Liver (tissue), 9 donors: Measurements from ENCODE around the gene ALKBH5. TPM values are rescaled to one million over a fixed set of nuclear protein-coding genes. Genes with fewer than 3 reads are reported as not detected.

Source experiments
- DNase-seq: peaks from one replicate; pipeline ENCODE4 v3.0.0-alpha.2; 2017; ENCODE audit warnings: low spot score
- H3K27ac ChIP-seq, 2 donors: one replicate each; pipeline ENCODE4 v1.7.0; 2013; ENCODE audit warnings: inconsistent platforms in 2 of 2, low read length in 2 of 2, control low read depth in 1 of 2, low read depth in 1 of 2, mild to moderate bottlenecking in 1 of 2
- H3K27me3 ChIP-seq, 4 donors: one replicate each; pipeline versions ENCODE4 v1.6.1 to v1.7.0; 2013; ENCODE audit warnings: low read length in 3 of 4, inconsistent platforms in 1 of 4, mild to moderate bottlenecking in 1 of 4, moderate library complexity in 1 of 4; ENCODE audit not compliant: control insufficient read depth in 4 of 4, insufficient read depth in 4 of 4
- H3K36me3 ChIP-seq, 4 donors: one replicate each; pipeline versions ENCODE4 v1.6.1 to v1.7.0; 2013; ENCODE audit warnings: low read length in 3 of 4, mild to moderate bottlenecking in 3 of 4, low read depth in 1 of 4, moderate library complexity in 1 of 4; ENCODE audit not compliant: control insufficient read depth in 4 of 4, insufficient read depth in 3 of 4
- H3K4me1 ChIP-seq, 4 donors: one replicate each; pipeline versions ENCODE4 v1.6.1 to v1.7.0; 2013; ENCODE audit warnings: low read length in 3 of 4, mild to moderate bottlenecking in 3 of 4, moderate library complexity in 1 of 4; ENCODE audit not compliant: control insufficient read depth in 4 of 4, insufficient read depth in 4 of 4
- H3K4me3 ChIP-seq, 3 donors: one replicate each; pipeline versions ENCODE4 v1.6.1 to v1.7.0; 2013; ENCODE audit warnings: low read length in 3 of 3, control low read depth in 1 of 3, low read depth in 1 of 3, mild to moderate bottlenecking in 1 of 3
- H3K9ac ChIP-seq, 2 donors: one replicate each; pipeline ENCODE4 v1.7.0; 2013; ENCODE audit warnings: low read length in 2 of 2, mild to moderate bottlenecking in 2 of 2, moderate library complexity in 2 of 2, control low read depth in 1 of 2, low read depth in 1 of 2
- H3K9me3 ChIP-seq, 4 donors: one replicate each; pipeline versions ENCODE4 v1.6.1 to v1.7.0; 2013; ENCODE audit warnings: low read length in 3 of 4; ENCODE audit not compliant: control insufficient read depth in 4 of 4
- EGR1 ChIP-seq, 2 donors: IDR thresholded peaks; 2 replicates each; pipeline ENCODE4 v1.6.1; 2016 to 2018; ENCODE audit warnings: antibody characterized with exemption in 2 of 2, low read depth in 2 of 2
- FOXA1 ChIP-seq: IDR thresholded peaks from 2 replicates; pipeline ENCODE4 v1.6.1; 2016; ENCODE audit warnings: antibody characterized with exemption
- GABPA ChIP-seq, 2 donors: IDR thresholded peaks in 1 of 2; conservative IDR thresholded peaks in 1 of 2; 2 replicates each; pipeline ENCODE4 v1.6.1; 2016; ENCODE audit warnings: antibody characterized with exemption in 2 of 2, mild to moderate bottlenecking in 1 of 2, moderate library complexity in 1 of 2
- RXRA ChIP-seq, 2 donors: IDR thresholded peaks; 2 replicates each; pipeline ENCODE4 v1.6.1; 2017 to 2018; ENCODE audit warnings: antibody characterized with exemption in 2 of 2, mild to moderate bottlenecking in 1 of 2
- TAF1 ChIP-seq: conservative IDR thresholded peaks from 2 replicates; pipeline ENCODE4 v1.6.1; 2016; ENCODE audit warnings: antibody characterized with exemption, mild to moderate bottlenecking
- YY1 ChIP-seq: IDR thresholded peaks from 2 replicates; pipeline ENCODE4 v1.6.1; 2016; ENCODE audit warnings: antibody characterized with exemption, mild to moderate bottlenecking
- WGBS: extraction: QIAGEN DNeasy Blood & Tissue Kit; methylation state at CpG from one replicate; pipeline ENCODE4 v1.1.7; 2013; 5-methylcytosine and 5-hydroxymethylcytosine counted together
- polyA plus RNA-seq, 2 donors: library from polyadenylated mRNA; stranded (reverse) in 1 of 2; unstranded in 1 of 2; fragments of 200-250 nt in 1 of 2; fragments of >200 nt in 1 of 2; fragmentation: Nextera tagmentation in 1 of 2; extraction: Ambion mirVana in 1 of 2; gene quantifications; one replicate each; pipeline versions ENCODE4 v1.2.1 to v1.2.3, GENCODE V29; 2013 to 2015
- total RNA-seq, 2 donors: library from RNA; depleted of rRNA; stranded (reverse); fragments of >200 nt; gene quantifications; one replicate each; pipeline ENCODE4 v1.2.3, GENCODE V29; 2014
- TF ChIP-seq, protein P1 (sequence below): fragments of 150-350 bp; IDR thresholded peaks from 2 replicates; pipeline ENCODE4 v1.5.1; 2017; ENCODE audit warnings: improper control_type of control experiment, low read depth, low read length; ENCODE audit not compliant: missing input control
- TF ChIP-seq, protein P2 (sequence below): IDR thresholded peaks from 2 replicates; pipeline ENCODE4 v1.6.1; 2016; ENCODE audit warnings: antibody characterized with exemption
- TF ChIP-seq, protein P3 (sequence below): IDR thresholded peaks from 2 replicates; pipeline ENCODE4 v1.6.1; 2016; ENCODE audit warnings: antibody characterized with exemption
- donor health status: healthy.
- donor health status: healthy.
- donor health status: healthy.
- donor health status: healthy.
- donor health status: healthy.

The ALKBH5 gene
- total and polyA plus RNA-seq, 4 donors, result 30.5 to 67.8 (median 46.3) TPM

DNA sequence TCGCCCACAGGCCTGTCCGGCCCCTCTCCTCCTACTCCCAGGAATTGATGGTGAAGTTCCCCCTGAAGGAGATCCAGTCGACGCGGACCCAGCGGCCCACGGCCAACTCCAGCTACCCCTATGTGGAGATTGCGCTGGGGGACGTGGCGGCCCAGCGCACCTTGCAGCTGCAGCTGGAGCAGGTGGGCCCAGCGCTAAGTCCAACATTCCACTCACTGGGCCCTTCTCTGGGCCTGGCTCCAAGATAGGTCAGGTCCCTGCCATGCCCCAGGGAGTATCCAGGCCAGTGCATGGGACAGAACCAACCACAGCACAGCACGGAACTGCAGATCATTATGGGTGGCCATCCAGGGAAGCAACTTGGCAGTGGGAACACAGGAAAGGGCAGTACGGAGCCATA is 9.9 kb upstream of the ALKBH5 start:
- Histone ChIP-seq H3K9me3 (no peaks in the 10 kb centered on the region), H3K27me3 (no peaks in the 10 kb centered on the region), H3K27ac (peak overlapping the region in 1 of 2 donors; percentile 50), H3K4me1 (peaks cover 0 to 12% (median 8%) of the 10 kb centered on the region in 4 donors), H3K9ac (no peak overlapping the region), H3K4me3 (no peak overlapping the region), H3K36me3 (no peaks in the 10 kb centered on the region)
- 86% methylated on average over 14 of the region's 14 CpGs for WGBS
- TF ChIP-seq FOXA1, result no peak
- peak in 1 of 2 donors; percentile 10 for TF ChIP-seq RXRA (IDR thresholded peaks at IDR 0.05)
- no peak for DNase-seq

GRCh38 chr17:18176176-18176575 is 7.5 kb upstream of the ALKBH5 start:
- H3K36me3 ChIP-seq, result no peaks in the 10 kb centered on the region
- WGBS, result 88% methylated on average over 7 of the region's 7 CpGs
- H3K4me1 ChIP-seq, result peaks cover 0 to 9% (median 5%) of the 10 kb centered on the region in 4 donors
- no peak for DNase-seq
- no peak overlapping the region for H3K27ac ChIP-seq
- no peak overlapping the region for H3K9ac ChIP-seq
- H3K4me3 ChIP-seq, result no peak overlapping the region
- no peaks in the 10 kb centered on the region for H3K27me3 ChIP-seq
- no peaks in the 10 kb centered on the region for H3K9me3 ChIP-seq
- TF ChIP-seq RXRA (IDR thresholded peaks at IDR 0.05) (no peak), EGR1 (IDR thresholded peaks at IDR 0.05; ENCODE audit: low read depth in 2 of 2) (no peak), GABPA (IDR thresholded peaks at IDR 0.05 in 1 of 2, conservative IDR thresholded peaks at IDR 0.05 in 1 of 2) (no peak)
- TF ChIP-seq, protein P1, sequence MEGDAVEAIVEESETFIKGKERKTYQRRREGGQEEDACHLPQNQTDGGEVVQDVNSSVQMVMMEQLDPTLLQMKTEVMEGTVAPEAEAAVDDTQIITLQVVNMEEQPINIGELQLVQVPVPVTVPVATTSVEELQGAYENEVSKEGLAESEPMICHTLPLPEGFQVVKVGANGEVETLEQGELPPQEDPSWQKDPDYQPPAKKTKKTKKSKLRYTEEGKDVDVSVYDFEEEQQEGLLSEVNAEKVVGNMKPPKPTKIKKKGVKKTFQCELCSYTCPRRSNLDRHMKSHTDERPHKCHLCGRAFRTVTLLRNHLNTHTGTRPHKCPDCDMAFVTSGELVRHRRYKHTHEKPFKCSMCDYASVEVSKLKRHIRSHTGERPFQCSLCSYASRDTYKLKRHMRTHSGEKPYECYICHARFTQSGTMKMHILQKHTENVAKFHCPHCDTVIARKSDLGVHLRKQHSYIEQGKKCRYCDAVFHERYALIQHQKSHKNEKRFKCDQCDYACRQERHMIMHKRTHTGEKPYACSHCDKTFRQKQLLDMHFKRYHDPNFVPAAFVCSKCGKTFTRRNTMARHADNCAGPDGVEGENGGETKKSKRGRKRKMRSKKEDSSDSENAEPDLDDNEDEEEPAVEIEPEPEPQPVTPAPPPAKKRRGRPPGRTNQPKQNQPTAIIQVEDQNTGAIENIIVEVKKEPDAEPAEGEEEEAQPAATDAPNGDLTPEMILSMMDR, result no peak
- TF ChIP-seq, protein P2, sequence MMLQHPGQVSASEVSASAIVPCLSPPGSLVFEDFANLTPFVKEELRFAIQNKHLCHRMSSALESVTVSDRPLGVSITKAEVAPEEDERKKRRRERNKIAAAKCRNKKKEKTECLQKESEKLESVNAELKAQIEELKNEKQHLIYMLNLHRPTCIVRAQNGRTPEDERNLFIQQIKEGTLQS, result no peak

DNA sequence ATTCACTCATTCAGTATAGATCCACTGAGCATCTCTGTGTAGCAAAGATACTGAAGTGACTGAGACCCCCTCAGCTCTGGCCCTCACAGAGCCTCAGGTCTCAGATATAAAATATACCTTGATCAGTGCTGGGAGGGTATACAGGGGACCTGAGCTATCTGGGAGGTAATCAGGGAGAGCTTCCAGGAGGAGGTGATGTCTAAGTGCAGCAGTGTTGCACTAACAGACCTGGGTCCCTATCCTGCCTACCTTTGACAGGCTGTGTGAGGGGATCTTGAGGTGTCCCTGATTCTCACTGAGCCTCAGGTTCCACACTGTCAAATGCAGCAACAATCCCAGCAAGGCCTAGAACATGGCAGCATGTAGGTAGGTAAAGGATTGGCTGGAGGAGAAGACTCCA is 6.5 kb upstream of the ALKBH5 start:
- Histone ChIP-seq H3K27ac (no peak overlapping the region), H3K9ac (no peak overlapping the region), H3K4me1 (peaks cover 4 to 16% (median 8%) of the 10 kb centered on the region in 4 donors), H3K27me3 (no peaks in the 10 kb centered on the region), H3K4me3 (no peak overlapping the region), H3K36me3 (no peaks in the 10 kb centered on the region), H3K9me3 (no peaks in the 10 kb centered on the region)
- TF ChIP-seq TAF1 (no peak), YY1 (no peak)
- TF ChIP-seq, protein P3, sequence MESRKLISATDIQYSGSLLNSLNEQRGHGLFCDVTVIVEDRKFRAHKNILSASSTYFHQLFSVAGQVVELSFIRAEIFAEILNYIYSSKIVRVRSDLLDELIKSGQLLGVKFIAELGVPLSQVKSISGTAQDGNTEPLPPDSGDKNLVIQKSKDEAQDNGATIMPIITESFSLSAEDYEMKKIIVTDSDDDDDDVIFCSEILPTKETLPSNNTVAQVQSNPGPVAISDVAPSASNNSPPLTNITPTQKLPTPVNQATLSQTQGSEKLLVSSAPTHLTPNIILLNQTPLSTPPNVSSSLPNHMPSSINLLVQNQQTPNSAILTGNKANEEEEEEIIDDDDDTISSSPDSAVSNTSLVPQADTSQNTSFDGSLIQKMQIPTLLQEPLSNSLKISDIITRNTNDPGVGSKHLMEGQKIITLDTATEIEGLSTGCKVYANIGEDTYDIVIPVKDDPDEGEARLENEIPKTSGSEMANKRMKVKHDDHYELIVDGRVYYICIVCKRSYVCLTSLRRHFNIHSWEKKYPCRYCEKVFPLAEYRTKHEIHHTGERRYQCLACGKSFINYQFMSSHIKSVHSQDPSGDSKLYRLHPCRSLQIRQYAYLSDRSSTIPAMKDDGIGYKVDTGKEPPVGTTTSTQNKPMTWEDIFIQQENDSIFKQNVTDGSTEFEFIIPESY, result no peak
- TF ChIP-seq, protein P1, result no peak
- no peak for DNase-seq
